ENCODE data around the gene TEX9.
"Not testable (repeated sequence)": the region's sequence is repeated elsewhere in the genome, so short reads cannot be mapped to it uniquely, and the experiment has no call there.

Gene TEX9

GRCh38 chr15:56365075-56365711 lies at the start of gene TEX9:
Gene TEX9 (plus strand): TSS chr15:56365426. CDS start chr15:56365451, 25 bp downstream.
- DNase-seq (ENCODE audit: low read depth) = peak; percentile 48

- DNase-seq (ENCODE audit: low read depth) = not testable (repeated sequence)
Observed at GRCh38 chr15:56316561-56316960, 48.7 kb upstream of the TEX9 start.

GRCh38 chr15:56320316-56320715 lies 44.9 kb upstream of the TEX9 start:
- no peak for DNase-seq (ENCODE audit: low read depth)

- no peak for DNase-seq (ENCODE audit: low read depth)
Observed at GRCh38 chr15:56320861-56321260, 44.4 kb upstream of the TEX9 start.

GRCh38 chr15:56322444-56322843 lies 42.8 kb upstream of the TEX9 start:
- no peak for DNase-seq (ENCODE audit: low read depth)

GRCh38 chr15:56323435-56323834 lies 41.8 kb upstream of the TEX9 start:
- DNase-seq (ENCODE audit: low read depth) = no peak

DNA sequence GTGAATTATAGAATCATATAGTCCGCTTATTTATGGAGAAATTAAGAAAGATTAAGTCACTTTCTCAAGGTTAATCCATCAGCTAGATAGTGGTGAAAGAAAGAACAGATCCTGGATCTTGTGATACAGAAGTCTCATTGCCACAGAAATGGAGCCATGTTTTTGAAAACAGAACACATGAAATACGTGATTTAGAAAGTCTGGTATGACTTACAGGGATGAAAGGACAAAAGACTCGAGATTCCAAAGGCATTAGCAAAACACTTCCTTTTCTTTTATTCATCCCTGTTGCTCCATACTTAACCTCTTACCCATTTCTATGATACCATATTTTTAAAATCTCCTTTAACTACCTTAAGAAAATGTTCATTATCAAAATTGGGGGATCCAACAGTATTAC lies 40.0 kb upstream of the TEX9 start:
- no peak for DNase-seq (ENCODE audit: low read depth)

- no peak for DNase-seq (ENCODE audit: low read depth)
Observed at GRCh38 chr15:56327721-56328502, 37.3 kb upstream of the TEX9 start.

DNA sequence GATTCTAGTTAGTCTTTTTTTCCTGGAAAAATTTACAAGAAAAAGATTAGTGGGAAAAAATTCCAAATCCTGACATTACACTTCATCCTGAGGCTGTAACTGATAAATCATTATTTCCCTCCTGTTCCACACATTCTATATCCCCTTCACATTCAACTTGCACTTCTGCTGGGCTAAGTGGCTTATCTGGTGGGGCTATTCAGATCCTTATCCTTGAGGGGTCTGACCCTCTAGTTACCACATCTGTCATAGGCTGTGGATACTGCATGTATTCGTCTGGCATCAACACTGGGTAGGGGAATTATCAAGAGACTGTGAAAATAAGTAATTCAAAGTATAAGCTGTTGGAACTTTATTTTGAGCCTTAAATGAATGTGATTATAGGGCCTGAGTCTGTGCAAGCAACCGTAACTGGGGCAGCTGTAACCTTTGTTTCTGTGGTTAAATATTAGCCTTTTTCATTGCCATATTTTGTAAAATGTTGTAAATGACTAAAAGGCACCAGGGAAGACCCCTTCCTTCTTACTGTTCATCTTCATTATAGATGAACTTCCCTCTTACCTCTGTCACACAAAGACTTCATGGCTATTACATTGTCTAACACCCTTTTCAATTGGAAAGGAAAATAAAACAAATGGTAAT lies 28.0 kb upstream of the TEX9 start:
- DNase-seq (ENCODE audit: low read depth) = no peak

DNA sequence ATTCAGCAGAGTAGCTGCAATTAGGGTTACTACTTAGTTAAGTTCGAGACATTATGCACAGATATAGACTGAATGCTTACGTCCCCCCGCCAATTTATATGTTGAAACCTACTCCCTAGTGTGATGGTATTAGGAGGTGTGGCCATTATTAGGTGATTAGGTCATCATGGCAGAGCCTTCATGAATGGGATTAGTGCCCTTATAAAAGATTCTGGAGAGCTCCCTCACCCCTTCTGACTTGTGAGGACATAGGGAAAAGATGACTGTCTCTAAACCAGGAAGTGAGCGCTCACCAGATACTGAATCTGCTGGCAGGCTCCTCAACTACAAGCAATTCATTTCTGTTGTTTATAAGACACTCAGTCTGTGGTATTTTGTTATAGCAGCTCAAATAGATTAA lies 25.6 kb upstream of the TEX9 start:
- DNase-seq (ENCODE audit: low read depth) = no peak

DNA sequence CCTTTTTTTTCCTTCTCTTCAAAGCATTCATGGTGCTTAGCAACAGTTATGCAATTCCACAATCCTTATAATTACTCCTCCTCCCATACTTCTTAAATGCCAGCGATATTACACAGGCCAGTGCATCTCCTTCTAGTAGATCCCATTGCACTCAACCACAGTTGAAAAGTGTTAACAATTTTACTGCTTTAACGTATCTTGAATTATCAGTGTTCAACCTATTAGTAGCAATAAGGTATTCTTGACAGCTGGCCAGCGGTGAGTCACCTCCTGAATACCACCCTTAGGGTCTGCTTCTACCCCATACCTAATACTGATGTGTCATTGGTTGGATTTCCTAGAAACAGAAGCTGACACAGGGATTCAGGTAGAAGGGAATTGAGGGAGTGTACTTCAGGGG lies 24.0 kb upstream of the TEX9 start:
- no peak for DNase-seq (ENCODE audit: low read depth)

- DNase-seq (ENCODE audit: low read depth) = no peak
Observed at GRCh38 chr15:56342653-56343052, 22.6 kb upstream of the TEX9 start.

- DNase-seq (ENCODE audit: low read depth) = no peak
Observed at GRCh38 chr15:56343879-56344278, 21.3 kb upstream of the TEX9 start.

- DNase-seq (ENCODE audit: low read depth) = no peak
Observed at GRCh38 chr15:56344336-56344735, 20.9 kb upstream of the TEX9 start.

DNA sequence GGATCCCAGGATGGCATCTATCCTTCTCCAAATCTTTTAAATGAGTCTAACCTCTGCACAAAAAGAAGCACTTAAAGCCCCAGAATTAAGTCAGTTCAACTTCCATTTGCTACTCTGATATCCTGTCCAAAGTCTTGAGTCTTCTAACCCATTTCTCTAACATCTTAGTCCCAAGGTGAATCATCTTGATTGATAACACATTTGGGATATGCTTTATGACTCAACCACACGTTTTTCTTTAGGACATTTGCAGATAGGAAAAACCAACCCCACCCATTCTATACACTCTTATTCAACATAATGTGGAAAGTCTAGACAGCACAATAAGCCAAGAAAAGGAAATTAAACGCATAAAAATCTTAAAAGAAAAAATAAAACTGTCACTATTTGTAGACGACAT lies 18.8 kb upstream of the TEX9 start:
- no peak for DNase-seq (ENCODE audit: low read depth)

- no peak for DNase-seq (ENCODE audit: low read depth)
Observed at GRCh38 chr15:56349554-56349953, 15.7 kb upstream of the TEX9 start.

DNA sequence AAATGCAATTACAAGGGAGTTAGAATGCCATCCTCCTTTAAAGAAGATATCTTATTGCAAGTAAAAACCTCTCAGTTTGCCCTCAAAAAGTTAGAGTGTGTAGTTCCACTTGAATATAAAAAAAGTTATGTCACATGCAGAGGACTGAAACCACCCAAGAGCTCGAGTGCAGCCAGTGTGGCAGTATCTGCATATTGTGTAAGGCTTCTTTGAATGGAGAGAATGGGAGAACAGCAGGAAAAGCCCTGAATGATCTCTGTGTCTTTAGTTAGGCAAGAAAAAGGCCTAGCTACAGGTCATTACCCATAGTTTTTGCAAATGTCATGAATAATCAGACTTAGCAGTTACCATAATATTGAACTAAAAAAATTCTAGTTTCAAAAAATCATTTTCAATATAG lies 13.9 kb upstream of the TEX9 start:
- no peak for DNase-seq (ENCODE audit: low read depth)

DNA sequence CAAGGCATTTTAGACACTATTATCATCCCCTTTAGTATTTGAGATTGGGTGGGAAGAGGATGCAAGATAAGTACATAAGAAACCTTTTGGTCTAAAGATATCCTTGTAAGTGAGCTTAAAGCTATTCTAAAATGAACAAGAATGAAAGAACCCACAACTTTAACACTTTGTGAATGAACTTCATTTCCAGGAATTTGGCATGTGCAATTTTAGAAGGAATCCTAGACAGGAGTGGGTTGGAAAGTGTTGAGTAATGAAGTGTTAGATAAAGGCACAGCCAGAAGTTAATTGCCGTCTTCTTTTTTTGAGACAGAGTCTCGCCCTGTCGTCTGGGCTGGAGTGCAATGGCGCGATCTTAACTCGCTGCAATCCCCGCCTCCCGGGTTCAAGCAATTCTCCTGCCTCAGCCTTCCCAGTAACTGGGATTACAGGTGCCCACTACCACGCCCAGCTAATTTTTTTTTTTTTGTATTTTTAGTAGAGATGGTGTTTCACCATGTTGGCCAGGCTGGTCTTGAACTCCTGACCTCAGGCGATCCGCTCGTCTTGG lies 13.2 kb upstream of the TEX9 start:
- no peak for DNase-seq (ENCODE audit: low read depth)

DNA sequence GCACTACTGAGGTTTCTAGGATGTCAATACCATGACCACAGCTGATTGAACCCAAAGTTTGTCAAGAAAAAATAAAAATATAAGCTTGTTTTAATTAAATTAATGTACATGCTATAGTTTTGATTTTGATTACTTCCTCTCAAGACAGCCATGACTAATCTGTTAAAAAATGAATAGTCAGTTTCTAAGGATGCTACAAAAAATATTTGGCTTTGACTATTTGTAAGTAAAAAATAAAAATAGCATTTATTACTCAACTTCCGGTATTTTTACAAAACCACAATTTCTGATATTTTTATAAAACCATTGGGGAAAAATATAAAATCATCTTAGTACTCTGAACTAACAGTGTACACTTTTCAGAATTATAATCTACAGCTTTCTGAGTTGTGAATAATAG lies 12.1 kb upstream of the TEX9 start:
- no peak for DNase-seq (ENCODE audit: low read depth)

DNA sequence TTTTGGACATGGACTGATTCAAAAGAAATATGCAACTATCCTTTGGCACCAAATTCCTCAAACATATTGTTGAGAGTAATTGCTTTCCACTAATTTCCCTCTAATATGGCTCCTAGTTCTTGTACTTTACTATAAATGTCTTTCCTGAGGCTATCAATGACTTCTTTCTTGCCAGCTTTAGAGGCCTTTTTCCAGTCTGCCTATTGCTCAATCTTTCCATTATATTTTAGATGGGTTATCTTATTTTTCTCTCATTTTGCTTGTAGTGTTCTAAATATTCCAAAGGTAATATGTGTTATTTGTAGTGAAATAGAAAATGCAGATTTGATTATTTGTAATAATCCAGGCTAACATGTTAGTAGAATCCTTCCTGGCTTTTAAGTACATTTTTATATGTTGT lies 11.5 kb upstream of the TEX9 start:
- no peak for DNase-seq (ENCODE audit: low read depth)

DNA sequence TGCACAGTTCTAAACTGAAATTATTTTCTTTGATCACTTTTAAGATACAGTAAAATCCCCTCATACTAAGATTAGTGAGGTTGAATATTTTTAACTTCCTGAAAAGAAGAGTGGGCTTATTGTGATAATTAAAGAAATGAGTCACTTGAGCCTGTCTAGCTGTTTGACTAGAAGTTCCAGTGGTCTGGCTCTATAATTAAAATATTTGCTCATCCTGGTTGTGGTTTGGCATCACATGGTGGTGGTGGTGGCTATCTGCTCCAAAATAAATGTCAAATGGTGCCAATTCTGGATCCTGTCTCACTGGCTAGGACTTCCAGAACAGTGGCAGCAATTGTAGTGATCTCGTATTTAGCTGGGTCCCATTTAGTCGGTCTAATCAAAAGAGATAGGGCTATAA lies 8.6 kb upstream of the TEX9 start:
- no peak for DNase-seq (ENCODE audit: low read depth)

GRCh38 chr15:56358604-56359003 lies 6.6 kb upstream of the TEX9 start:
- DNase-seq (ENCODE audit: low read depth) = no peak

GRCh38 chr15:56361987-56362386 lies 3.2 kb upstream of the TEX9 start:
- no peak for DNase-seq (ENCODE audit: low read depth)

All from activated T-helper 9 cell treated with anti-CD3 and anti-CD28 coated beads, Interleukin-2, amount 50 U/mL, for 16 hours (primary cell).